22Rv1 (cell line): Measurements from ENCODE around the gene NRIP3.

Experiments
- ZFX ChIP-seq: fragments of 450-650 bp; IDR thresholded peaks from 2 replicates; pipeline ENCODE4 v1.6.1; 2017; ENCODE audit warnings: antibody characterized with exemption, borderline replicate concordance
- TF ChIP-seq, protein P1 (sequence below): fragments of 450-650 bp; IDR thresholded peaks from 2 replicates; pipeline ENCODE4 v1.5.1; 2017; ENCODE audit warnings: mild to moderate bottlenecking

DNA sequence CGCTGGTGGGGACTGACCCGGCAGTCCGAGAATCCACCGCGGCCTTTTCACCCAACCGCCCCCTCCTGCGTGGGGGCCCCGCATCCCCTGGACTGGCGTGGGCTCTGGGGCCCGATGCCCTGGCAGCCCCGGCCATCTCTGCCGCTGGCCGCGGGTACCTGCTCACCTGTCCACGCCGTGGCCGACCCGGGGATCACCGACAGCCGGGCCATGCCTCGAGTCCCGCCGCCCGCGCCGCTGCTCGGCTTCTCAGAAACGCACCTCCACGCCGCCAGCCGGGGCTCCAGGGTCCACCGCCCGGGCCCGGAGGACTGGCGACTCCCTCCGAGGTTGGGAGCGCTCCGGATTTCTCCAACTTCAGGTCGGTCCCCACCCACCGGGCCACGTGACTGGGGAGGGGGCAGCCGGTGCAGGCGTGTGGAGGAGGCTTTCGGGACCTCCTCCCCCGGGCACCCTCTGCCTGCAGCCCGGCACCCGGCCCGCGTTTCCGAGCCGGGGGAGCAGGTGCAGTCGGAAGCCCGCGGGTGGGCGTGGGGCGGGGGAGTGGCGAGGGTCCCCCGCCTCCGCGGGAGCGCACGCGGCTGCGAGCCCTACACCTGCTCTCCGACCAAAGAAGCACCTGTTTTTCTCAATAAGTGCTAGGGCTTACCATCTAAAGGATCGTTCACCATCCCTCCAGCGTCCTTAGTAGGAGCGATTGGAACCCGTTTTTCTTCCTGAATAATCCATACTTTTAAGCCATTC lies 554 bp upstream of the NRIP3 start:
- TF ChIP-seq, protein P1, sequence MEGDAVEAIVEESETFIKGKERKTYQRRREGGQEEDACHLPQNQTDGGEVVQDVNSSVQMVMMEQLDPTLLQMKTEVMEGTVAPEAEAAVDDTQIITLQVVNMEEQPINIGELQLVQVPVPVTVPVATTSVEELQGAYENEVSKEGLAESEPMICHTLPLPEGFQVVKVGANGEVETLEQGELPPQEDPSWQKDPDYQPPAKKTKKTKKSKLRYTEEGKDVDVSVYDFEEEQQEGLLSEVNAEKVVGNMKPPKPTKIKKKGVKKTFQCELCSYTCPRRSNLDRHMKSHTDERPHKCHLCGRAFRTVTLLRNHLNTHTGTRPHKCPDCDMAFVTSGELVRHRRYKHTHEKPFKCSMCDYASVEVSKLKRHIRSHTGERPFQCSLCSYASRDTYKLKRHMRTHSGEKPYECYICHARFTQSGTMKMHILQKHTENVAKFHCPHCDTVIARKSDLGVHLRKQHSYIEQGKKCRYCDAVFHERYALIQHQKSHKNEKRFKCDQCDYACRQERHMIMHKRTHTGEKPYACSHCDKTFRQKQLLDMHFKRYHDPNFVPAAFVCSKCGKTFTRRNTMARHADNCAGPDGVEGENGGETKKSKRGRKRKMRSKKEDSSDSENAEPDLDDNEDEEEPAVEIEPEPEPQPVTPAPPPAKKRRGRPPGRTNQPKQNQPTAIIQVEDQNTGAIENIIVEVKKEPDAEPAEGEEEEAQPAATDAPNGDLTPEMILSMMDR, result no peak
- no peak for TF ChIP-seq ZFX
